Ascending aorta (tissue), 2 donors: Measurements from ENCODE around the gene GATB. TPM values are rescaled to one million over a fixed set of nuclear protein-coding genes. Genes with fewer than 3 reads are reported as not detected.
A peak's percentile ranks its signal among the peaks of the same experiment; 100 is the strongest.

Source experiments
- DNase-seq, 2 donors: peaks; one replicate each; pipeline ENCODE4 v3.0.0-alpha.2; 2019; ENCODE audit warnings: low spot score in 2 of 2
- H3K27ac ChIP-seq, 2 donors: fragments of 200-600 bp; sonication (generic); one replicate each; pipeline ENCODE4 v1.5.1; 2016 to 2017; ENCODE audit warnings: mild to moderate bottlenecking in 1 of 2
- H3K27me3 ChIP-seq: fragments of 200-600 bp; sonication (generic); one replicate; pipeline ENCODE4 v1.5.1; 2017
- H3K36me3 ChIP-seq, 2 donors: fragments of 200-600 bp; sonication (generic); one replicate each; pipeline ENCODE4 v1.5.1; 2016
- H3K4me1 ChIP-seq, 2 donors: fragments of 200-600 bp; sonication (generic); one replicate each; pipeline ENCODE4 v1.5.1; 2016 to 2017; ENCODE audit warnings: mild to moderate bottlenecking in 1 of 2
- H3K4me3 ChIP-seq, 2 donors: fragments of 200-600 bp; sonication (generic); one replicate each; pipeline ENCODE4 v1.5.1; 2016 to 2017; ENCODE audit warnings: mild to moderate bottlenecking in 1 of 2
- H3K9me3 ChIP-seq, 2 donors: fragments of 200-600 bp; sonication (generic); one replicate each; pipeline ENCODE4 v1.5.1; 2016
- intact Hi-C: fragments of 100-400 bp; cut with DNase I; formaldehyde crosslinking; loops from one replicate; pipeline ENCODE4 v1.15.1; 2023
- total RNA-seq: library from RNA; depleted of rRNA; stranded (reverse); fragments of >200 nt; gene quantifications from one replicate; pipeline ENCODE4 v1.1.0, GENCODE V29; 2016
- TF ChIP-seq, protein P1 (sequence below), 3 experiments: fragments of 200-600 bp in 2 of 3; fragments of 450-650 bp in 1 of 3; sonication (generic) in 2 of 3; IDR thresholded peaks; one replicate each; pipeline ENCODE4 v1.5.1; 2016 to 2019; ENCODE audit warnings: antibody characterized with exemption in 3 of 3, mild to moderate bottlenecking in 1 of 3, moderate library complexity in 1 of 3

The GATB gene
- total RNA-seq, 1 donor from 2014 or later: 16.7 TPM

DNA sequence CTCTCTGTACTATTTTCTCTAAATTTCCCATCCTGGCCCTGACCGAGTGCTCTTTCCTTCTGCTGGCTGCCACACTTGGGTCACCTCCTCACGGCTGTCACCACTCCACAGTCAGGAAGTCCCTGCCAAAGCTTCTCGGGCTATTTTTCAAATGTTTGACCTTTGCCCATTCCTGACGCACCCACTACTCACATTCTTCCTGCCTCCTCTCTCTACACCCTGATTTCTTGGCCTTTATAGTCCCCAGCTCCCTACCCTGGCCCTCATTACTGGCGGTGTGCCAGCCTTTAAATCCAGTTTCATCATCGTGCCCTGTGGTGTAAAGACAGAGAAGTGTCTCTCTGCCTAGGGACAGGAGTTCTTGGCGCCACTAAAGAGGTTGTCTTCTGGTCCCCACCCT, 46.4 kb upstream of the GATB start:
- Histone ChIP-seq H3K27ac (peak overlapping the region; percentile 13 to 61), H3K4me1 (no peaks in the 10 kb centered on the region), H3K27me3 (no peaks in the 10 kb centered on the region), H3K4me3 (no peak overlapping the region), H3K36me3 (no peaks in the 10 kb centered on the region), H3K9me3 (no peaks in the 10 kb centered on the region)
- TF ChIP-seq, protein P1, sequence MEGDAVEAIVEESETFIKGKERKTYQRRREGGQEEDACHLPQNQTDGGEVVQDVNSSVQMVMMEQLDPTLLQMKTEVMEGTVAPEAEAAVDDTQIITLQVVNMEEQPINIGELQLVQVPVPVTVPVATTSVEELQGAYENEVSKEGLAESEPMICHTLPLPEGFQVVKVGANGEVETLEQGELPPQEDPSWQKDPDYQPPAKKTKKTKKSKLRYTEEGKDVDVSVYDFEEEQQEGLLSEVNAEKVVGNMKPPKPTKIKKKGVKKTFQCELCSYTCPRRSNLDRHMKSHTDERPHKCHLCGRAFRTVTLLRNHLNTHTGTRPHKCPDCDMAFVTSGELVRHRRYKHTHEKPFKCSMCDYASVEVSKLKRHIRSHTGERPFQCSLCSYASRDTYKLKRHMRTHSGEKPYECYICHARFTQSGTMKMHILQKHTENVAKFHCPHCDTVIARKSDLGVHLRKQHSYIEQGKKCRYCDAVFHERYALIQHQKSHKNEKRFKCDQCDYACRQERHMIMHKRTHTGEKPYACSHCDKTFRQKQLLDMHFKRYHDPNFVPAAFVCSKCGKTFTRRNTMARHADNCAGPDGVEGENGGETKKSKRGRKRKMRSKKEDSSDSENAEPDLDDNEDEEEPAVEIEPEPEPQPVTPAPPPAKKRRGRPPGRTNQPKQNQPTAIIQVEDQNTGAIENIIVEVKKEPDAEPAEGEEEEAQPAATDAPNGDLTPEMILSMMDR (IDR thresholded peaks at IDR 0.05): no peak
- intact Hi-C loops: no loop called here
- DNase-seq: no peak

DNA sequence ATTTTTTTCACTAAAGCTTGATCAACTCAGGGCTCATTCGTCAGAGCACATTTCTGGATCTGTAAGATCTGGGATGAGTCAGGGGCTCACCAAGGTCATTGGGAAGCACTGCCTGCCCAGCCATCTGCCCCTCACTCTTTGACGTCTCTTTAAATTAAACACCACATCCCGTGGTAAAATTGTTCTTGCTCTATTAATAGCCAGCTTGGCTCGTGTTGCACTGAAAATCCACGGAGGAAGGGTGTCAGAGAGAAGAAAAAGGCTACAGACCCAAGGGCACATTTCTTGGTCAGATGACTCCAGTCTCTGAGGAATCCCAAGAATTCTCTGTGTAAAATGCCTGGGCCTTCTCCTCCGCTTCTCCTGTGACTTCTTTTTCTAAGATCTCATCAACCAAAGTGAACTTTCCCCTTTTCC, 45.7 kb upstream of the GATB start:
- Histone ChIP-seq H3K27ac (peak overlapping the region; percentile 38 to 61), H3K36me3 (no peaks in the 10 kb centered on the region), H3K27me3 (no peaks in the 10 kb centered on the region), H3K4me1 (no peaks in the 10 kb centered on the region), H3K9me3 (no peaks in the 10 kb centered on the region), H3K4me3 (no peak overlapping the region)
- intact Hi-C loops: no loop called here
- no peak for DNase-seq
- TF ChIP-seq, protein P1 (IDR thresholded peaks at IDR 0.05): no peak

DNA sequence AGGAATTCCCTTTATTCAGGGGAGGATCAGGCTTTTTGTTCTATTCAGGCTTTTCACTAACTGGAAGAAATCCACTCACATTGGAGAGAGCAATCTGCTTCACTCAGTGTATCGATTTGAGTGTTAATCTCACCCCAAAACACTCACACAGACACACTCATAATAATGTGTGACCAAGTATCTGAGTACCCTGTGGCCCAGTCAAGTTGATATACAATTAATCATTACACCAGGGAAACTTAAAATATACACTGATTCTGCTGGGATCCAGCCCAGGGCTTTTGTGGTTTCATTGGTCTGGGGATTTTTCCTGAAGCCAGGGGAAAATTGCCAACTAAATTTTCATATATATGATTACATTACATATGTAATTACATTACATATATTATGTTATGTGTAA, 44.0 kb upstream of the GATB start:
- no peak overlapping the region for H3K4me3 ChIP-seq
- no peaks in the 10 kb centered on the region for H3K27me3 ChIP-seq
- no peaks in the 10 kb centered on the region for H3K9me3 ChIP-seq
- no peak overlapping the region for H3K27ac ChIP-seq
- intact Hi-C loops: no loop called here
- H3K36me3 ChIP-seq: no peaks in the 10 kb centered on the region
- TF ChIP-seq, protein P1 (IDR thresholded peaks at IDR 0.05): no peak
- no peak for DNase-seq
- no peaks in the 10 kb centered on the region for H3K4me1 ChIP-seq

DNA sequence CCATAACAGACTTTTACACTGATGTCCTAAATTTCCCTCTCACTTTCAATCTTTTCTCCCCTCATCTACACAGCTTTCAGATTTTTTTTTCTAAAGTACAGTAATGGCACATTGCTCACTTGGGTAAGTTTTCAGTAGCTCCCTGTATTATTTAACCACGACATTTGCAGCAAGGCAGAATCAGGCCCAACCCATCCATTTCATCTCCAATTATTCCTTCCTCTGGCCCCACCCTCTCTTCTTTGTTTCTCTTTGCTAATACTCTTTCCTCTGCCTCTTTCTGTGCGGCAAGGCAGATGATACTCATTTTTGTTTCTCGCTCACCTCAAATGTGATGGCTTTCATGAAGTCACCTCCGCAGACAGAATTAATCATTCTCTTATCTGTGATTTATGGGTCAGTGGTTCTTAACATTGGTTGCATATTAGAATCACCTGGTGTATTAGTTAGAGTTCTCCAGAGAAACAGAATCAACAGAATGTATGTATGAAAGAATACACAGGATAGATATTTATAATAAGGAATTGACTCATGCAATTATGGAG, 43.4 kb upstream of the GATB start:
- TF ChIP-seq, protein P1 (IDR thresholded peaks at IDR 0.05): no peak
- intact Hi-C loops: no loop called here
- no peak overlapping the region for H3K4me3 ChIP-seq
- no peak overlapping the region for H3K27ac ChIP-seq
- H3K4me1 ChIP-seq: no peaks in the 10 kb centered on the region
- no peaks in the 10 kb centered on the region for H3K36me3 ChIP-seq
- H3K27me3 ChIP-seq: no peaks in the 10 kb centered on the region
- no peak for DNase-seq
- H3K9me3 ChIP-seq: no peaks in the 10 kb centered on the region

DNA sequence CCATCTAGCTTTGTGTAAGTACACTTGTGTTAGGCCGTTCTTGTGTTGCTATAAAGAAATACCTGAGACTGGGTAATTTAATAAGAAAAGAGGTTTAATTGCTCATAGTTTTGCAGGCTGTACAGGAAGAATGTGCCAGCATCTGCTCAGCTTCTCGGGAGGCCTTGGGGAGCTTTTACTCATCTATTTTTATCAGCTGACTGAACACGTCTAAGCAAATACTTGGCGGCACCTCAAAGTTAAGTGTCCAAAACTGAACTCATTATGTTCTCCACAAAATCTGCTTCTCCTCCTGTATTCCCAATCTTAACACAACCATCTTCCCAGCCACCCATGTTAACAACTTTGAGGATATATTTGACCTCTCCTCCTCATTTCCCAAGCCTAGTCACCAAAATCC, 42.4 kb upstream of the GATB start:
- no peaks in the 10 kb centered on the region for H3K36me3 ChIP-seq
- TF ChIP-seq, protein P1 (IDR thresholded peaks at IDR 0.05): no peak
- H3K27ac ChIP-seq: no peak overlapping the region
- no peaks in the 10 kb centered on the region for H3K9me3 ChIP-seq
- no peaks in the 10 kb centered on the region for H3K27me3 ChIP-seq
- H3K4me3 ChIP-seq: no peak overlapping the region
- intact Hi-C loops: no loop called here
- H3K4me1 ChIP-seq: no peaks in the 10 kb centered on the region
- no peak for DNase-seq
